Nephron progenitor cell (in vitro differentiated cells): ENCODE results near the gene ZNF584.

Source experiments
- DNase-seq: peaks from one replicate; pipeline ENCODE4 v3.0.0; 2021
- H3K27ac Mint-ChIP-seq: 2 replicates; pipeline ENCODE4 v1.8.0; 2021; ENCODE audit warnings: mild to moderate bottlenecking, moderate library complexity, mixed read lengths
- H3K27me3 Mint-ChIP-seq: 2 replicates; pipeline ENCODE4 v1.8.0; 2021; ENCODE audit warnings: mild to moderate bottlenecking, low read depth, mixed read lengths; ENCODE audit not compliant: poor library complexity
- H3K36me3 Mint-ChIP-seq: 2 replicates; pipeline ENCODE4 v1.8.0; 2021; ENCODE audit warnings: low read depth, mixed read lengths
- H3K4me1 Mint-ChIP-seq: 2 replicates; pipeline ENCODE4 v1.8.0; 2021; ENCODE audit warnings: mixed read lengths
- H3K4me3 Mint-ChIP-seq: 2 replicates; pipeline ENCODE4 v1.8.0; 2021; ENCODE audit warnings: mild to moderate bottlenecking, moderate library complexity, mixed read lengths
- H3K9me3 Mint-ChIP-seq: 2 replicates; pipeline ENCODE4 v1.8.0; 2021; ENCODE audit warnings: mild to moderate bottlenecking, moderate library complexity, mixed read lengths
- TF ChIP-seq, protein P1 (sequence below): fragments of 200-600 bp; sonication (generic); IDR thresholded peaks from 2 replicates; pipeline ENCODE4 v1.5.0; 2021; ENCODE audit warnings: antibody characterized with exemption

ZNF584 gene

DNA sequence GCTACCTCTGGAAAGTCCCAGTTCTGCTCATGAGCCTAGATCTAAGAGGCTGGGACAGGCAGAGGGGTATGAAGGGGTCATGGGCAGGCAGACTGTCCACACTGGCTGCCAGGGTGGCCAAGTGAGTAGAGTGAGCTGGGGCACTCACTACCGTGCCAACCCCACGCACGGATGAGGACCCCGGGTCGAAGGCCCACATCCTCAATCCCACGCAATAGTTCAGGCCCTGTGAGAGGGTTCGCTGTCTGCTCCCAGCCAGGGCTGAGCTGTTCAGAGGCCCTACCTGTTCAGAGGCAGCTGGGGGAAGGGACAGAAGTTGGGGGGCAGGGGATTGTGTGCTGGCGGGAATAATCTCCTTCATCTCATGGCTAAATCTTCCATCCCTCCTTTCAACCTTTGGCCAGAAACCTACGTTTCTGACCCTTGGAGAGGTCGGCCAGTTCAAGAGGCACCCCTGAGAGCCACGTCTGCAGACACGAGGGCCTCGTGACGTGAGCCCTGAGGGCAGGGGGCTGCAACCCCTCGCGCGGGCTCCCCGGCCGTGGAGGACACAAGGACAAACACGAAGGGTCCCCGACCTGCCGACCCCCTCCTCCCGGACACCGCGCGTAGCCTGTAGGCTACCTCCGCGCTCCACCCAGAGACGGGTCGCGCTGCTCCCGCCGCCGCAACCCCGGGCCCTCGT lies 22.4 kb upstream of the ZNF584 start:
- no peaks in the 10 kb centered on the region for H3K27me3 Mint-ChIP-seq
- peaks cover 56% of the 10 kb centered on the region for H3K4me1 Mint-ChIP-seq
- H3K27ac Mint-ChIP-seq, result peak overlapping the region; percentile 99
- H3K36me3 Mint-ChIP-seq, result peaks cover 24% of the 10 kb centered on the region
- DNase-seq, result no peak
- no peaks in the 10 kb centered on the region for H3K9me3 Mint-ChIP-seq
- TF ChIP-seq, protein P1, sequence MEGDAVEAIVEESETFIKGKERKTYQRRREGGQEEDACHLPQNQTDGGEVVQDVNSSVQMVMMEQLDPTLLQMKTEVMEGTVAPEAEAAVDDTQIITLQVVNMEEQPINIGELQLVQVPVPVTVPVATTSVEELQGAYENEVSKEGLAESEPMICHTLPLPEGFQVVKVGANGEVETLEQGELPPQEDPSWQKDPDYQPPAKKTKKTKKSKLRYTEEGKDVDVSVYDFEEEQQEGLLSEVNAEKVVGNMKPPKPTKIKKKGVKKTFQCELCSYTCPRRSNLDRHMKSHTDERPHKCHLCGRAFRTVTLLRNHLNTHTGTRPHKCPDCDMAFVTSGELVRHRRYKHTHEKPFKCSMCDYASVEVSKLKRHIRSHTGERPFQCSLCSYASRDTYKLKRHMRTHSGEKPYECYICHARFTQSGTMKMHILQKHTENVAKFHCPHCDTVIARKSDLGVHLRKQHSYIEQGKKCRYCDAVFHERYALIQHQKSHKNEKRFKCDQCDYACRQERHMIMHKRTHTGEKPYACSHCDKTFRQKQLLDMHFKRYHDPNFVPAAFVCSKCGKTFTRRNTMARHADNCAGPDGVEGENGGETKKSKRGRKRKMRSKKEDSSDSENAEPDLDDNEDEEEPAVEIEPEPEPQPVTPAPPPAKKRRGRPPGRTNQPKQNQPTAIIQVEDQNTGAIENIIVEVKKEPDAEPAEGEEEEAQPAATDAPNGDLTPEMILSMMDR, result no peak
- peak overlapping the region; percentile 96 for H3K4me3 Mint-ChIP-seq

DNA sequence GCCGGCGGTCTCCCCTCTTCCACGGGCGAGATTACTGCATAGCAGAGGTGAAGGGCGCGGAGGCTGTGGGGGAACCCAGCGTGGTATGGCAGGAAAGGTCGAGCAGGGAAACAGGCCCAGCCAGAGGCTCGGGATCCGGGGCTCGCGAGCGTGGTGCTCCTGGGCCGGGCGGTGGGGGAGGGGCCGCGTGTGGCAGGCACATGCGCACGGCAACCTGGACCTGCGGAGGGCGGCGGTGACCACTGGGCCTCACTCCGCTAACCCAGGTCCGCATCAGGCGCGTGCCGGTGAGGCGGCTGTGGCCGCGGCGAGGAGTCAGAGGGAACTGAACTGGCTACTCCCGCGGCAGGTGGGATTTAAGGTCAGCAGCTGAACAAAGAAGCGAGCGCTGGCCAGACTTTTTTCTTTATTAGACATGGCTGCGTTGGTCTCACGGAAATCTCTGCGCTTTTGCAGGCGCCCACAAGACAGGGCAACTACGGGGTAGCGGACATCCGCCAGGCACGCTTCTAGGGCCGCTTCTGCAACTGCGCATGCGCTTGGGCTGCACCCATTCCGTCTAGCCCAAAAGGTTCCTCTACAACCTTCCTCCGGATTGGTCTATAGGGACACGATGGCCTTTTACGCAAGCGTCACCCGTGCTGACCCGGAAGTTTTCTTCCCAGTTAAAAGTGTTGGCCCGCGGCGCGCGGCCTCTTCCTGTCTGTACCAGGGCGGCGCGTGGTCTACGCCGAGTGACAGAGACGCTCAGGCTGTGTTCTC lies 21.7 kb upstream of the ZNF584 start, which contains the start of gene RPS5:
RPS5 (plus strand) TSS at position 694 of the 762 bp plus-strand sequence. CDS start 869 bp downstream, outside the sequence.
- TF ChIP-seq, protein P1, result no peak
- DNase-seq, result peak; percentile 91
- H3K36me3 Mint-ChIP-seq, result peaks cover 26% of the 10 kb centered on the region
- H3K27ac Mint-ChIP-seq, result peak within 1 kb of the TSS; percentile 99
- H3K4me3 Mint-ChIP-seq, result peak within 1 kb of the TSS; percentile 96
- no peaks in the 10 kb centered on the region for H3K27me3 Mint-ChIP-seq
- no peaks in the 10 kb centered on the region for H3K9me3 Mint-ChIP-seq
- peaks cover 56% of the 10 kb centered on the region for H3K4me1 Mint-ChIP-seq

DNA sequence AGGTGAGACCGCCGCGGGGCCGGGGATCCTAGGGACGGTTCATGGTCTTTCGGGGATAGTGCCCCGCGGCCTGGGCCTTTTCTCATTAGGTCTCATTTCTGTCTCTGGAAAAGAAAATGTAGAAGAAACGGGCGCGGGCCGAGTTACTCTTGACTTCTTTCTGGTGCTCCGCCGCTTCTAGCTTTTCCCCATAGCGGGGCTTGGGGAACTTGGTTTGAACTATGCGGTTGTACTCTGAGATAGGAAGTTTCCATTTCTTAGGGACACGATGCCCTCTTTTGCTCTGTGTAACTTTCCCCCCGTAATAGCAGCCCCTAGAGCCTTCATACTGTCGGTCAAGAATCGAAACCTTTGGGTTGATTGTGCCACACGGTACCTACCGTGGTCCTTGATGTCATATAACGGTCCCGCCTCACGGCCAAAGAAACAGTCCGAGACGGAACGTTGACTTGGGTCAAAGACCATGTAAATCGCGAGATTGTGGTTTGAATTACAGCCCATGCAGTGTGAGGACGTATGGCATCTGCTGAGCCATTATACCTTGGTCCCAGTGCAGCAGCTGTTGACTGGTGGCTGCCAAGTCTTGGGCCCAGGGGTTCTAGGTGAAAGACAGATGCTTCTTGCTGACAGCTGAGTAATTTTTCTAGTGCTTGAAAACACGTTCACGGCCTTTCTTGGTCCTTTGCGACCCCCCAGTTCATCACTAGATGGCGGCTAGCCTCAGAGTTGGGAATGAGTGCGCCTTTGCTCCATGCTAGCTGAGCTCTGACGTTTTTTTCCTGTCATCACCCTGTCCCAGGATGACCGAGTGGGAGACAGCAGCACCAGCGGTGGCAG lies 20.9 kb upstream of the ZNF584 start:
- Mint-ChIP-seq H3K36me3 (peaks cover 30% of the 10 kb centered on the region), H3K27me3 (no peaks in the 10 kb centered on the region), H3K4me3 (peak overlapping the region; percentile 96), H3K27ac (peak overlapping the region; percentile 99), H3K4me1 (peaks cover 50% of the 10 kb centered on the region), H3K9me3 (no peaks in the 10 kb centered on the region)
- DNase-seq, result no peak
- TF ChIP-seq, protein P1, result no peak

DNA sequence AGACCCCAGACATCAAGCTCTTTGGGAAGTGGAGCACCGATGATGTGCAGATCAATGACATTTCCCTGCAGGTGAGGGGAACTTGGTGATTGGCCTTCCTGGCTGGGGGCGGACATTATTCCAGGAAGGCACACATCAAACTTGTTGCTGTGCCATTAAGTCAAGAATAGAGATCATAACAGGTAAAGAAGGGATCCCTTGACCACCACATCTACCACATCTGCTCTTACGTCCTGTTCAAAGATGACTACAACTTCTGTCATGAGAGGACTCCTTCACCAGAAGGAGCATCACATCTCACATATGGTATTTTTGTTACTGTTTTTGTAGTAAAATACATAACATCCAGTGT lies 20.3 kb upstream of the ZNF584 start:
- DNase-seq, result no peak
- H3K36me3 Mint-ChIP-seq, result peaks cover 36% of the 10 kb centered on the region
- peaks cover 50% of the 10 kb centered on the region for H3K4me1 Mint-ChIP-seq
- H3K4me3 Mint-ChIP-seq, result peak overlapping the region; percentile 96
- peak overlapping the region; percentile 92 for H3K27ac Mint-ChIP-seq
- TF ChIP-seq, protein P1, result no peak
- H3K9me3 Mint-ChIP-seq, result no peaks in the 10 kb centered on the region
- no peaks in the 10 kb centered on the region for H3K27me3 Mint-ChIP-seq

DNA sequence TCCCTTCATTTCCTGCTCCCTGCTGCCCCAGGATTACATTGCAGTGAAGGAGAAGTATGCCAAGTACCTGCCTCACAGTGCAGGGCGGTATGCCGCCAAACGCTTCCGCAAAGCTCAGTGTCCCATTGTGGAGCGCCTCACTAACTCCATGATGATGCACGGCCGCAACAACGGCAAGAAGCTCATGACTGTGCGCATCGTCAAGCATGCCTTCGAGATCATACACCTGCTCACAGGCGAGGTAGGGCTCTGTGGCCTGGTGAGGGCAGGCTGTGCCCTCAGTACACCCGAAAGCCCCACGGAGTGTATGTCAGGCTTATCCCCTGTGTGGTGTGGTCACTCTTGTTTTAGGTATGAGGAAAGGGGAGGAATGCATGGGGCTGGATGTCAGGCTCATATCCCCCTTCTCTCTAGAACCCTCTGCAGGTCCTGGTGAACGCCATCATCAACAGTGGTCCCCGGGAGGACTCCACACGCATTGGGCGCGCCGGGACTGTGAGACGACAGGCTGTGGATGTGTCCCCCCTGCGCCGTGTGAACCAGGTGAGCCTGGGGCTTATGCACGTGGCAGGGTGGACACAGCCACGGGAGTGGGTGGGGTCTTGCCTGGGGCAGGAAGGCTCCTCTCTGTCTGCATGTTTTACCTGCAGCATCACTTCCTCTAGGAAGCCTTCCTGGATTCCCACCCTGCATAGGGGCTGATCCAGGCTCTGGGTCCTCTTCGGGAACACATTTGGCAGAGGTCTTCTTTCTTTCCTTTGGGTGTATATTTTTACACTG lies 15.3 kb upstream of the ZNF584 start:
- no peak overlapping the region for H3K27ac Mint-ChIP-seq
- no peaks in the 10 kb centered on the region for H3K9me3 Mint-ChIP-seq
- DNase-seq, result no peak
- H3K36me3 Mint-ChIP-seq, result peaks cover 50% of the 10 kb centered on the region
- TF ChIP-seq, protein P1, result no peak
- H3K4me1 Mint-ChIP-seq, result peaks cover 19% of the 10 kb centered on the region
- H3K4me3 Mint-ChIP-seq, result no peak overlapping the region
- H3K27me3 Mint-ChIP-seq, result peaks cover 14% of the 10 kb centered on the region
